Activated CD4-positive, alpha-beta T cell treated with anti-CD3 and anti-CD28 coated beads, Interleukin-2, amount 10 ng/mL, durations not matched to agents 24 days and 14 days (primary cell): ENCODE data around the gene TP63. TPM values are rescaled to one million over a fixed set of nuclear protein-coding genes. Genes with fewer than 3 reads are reported as not detected.

Experiments used
- DNase-seq: peaks from one replicate; pipeline ENCODE4 v3.0.0; 2022
- H3K27ac Mint-ChIP-seq: one replicate; pipeline ENCODE4 v1.8.0; 2022; ENCODE audit warnings: mild to moderate bottlenecking, mixed read lengths
- H3K27me3 Mint-ChIP-seq: one replicate; pipeline ENCODE4 v1.8.0; 2022; ENCODE audit warnings: mixed read lengths
- H3K36me3 Mint-ChIP-seq: one replicate; pipeline ENCODE4 v1.8.0; 2022; ENCODE audit warnings: low read depth, mild to moderate bottlenecking, mixed read lengths
- H3K4me1 Mint-ChIP-seq: one replicate; pipeline ENCODE4 v1.8.0; 2021; ENCODE audit warnings: mixed read lengths
- H3K4me3 Mint-ChIP-seq: one replicate; pipeline ENCODE4 v1.8.0; 2022; ENCODE audit warnings: mild to moderate bottlenecking, moderate library complexity, mixed read lengths
- H3K9me3 Mint-ChIP-seq: one replicate; pipeline ENCODE4 v1.8.0; 2021; ENCODE audit warnings: mixed read lengths
- intact Hi-C: fragments of 100-400 bp; cut with micrococcal nuclease; formaldehyde crosslinking; loops from one replicate; pipeline ENCODE4 v1.15.1; 2023
- total RNA-seq: library from RNA; stranded (reverse); gene quantifications from 2 replicates; pipeline ENCODE4 v1.2.3, GENCODE V29; 2022

The TP63 gene
- total RNA-seq, 1 donor from 2014 or later, result 0.98 TPM

DNA sequence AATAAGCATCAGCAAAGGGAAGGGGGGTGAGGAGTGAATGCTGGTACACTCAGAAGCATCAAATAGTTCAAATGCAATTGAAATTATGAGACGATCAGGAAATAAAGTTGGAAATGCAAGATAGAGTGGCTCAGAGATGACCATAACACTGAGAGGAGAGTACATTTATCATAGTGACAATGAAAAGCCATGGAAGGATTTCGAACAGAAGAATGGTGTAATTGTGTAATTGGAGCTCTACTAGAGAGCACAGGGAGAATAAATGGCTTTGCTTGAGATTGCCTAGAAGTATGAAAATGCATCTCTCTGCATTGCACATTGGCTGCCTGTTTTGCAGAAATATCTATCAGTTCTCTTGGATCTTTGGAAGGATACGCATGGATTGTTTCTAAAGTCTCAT, 163.3 kb downstream of the TP63 start:
- H3K27me3 Mint-ChIP-seq, result peaks cover 3% of the 10 kb centered on the region
- H3K9me3 Mint-ChIP-seq, result peaks cover 4% of the 10 kb centered on the region
- intact Hi-C loops, result no loop called here
- no peak overlapping the region for H3K4me3 Mint-ChIP-seq
- peaks cover 4% of the 10 kb centered on the region for H3K4me1 Mint-ChIP-seq
- no peaks in the 10 kb centered on the region for H3K36me3 Mint-ChIP-seq
- H3K27ac Mint-ChIP-seq, result no peak overlapping the region
- no peak for DNase-seq

- Mint-ChIP-seq H3K27me3 (peaks cover 3% of the 10 kb centered on the region), H3K36me3 (no peaks in the 10 kb centered on the region), H3K4me3 (no peak overlapping the region), H3K27ac (no peak overlapping the region), H3K9me3 (peaks cover 4% of the 10 kb centered on the region), H3K4me1 (no peaks in the 10 kb centered on the region)
- intact Hi-C loops, result no loop called here
- no peak for DNase-seq
Observed at GRCh38 chr3:189797103-189797750, 166.0 kb downstream of the TP63 start.

GRCh38 chr3:189799366-189799765, 168.2 kb downstream of the TP63 start:
- H3K27me3 Mint-ChIP-seq, result peaks cover under 1% of the 10 kb centered on the region
- intact Hi-C loops, result no loop called here

DNA sequence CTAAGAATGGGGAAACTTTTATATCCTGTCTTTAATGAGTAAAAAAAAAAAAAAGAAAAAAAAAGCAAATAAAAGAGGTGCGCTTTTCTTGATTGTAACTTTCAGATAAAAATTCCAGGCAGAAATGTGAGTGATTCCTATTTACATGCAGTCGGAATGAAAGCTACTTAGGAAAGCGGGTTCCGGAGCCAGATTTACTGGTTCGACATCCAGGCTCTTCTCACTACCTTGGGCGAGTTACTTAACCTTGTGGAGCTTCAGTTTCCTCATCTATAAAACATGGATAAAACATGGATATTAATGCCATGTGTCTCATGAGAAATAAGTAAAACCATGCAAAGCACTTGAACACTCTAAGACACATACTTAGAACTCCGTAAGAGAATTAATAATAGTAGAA, 169.2 kb downstream of the TP63 start:
- no peak for DNase-seq
- Mint-ChIP-seq H3K36me3 (no peaks in the 10 kb centered on the region), H3K27ac (no peak overlapping the region), H3K4me3 (no peak overlapping the region), H3K27me3 (no peaks in the 10 kb centered on the region), H3K4me1 (no peaks in the 10 kb centered on the region), H3K9me3 (no peaks in the 10 kb centered on the region)
- intact Hi-C loops, result no loop called here

More at GRCh38 chr3:189799366-189799765, 168.2 kb downstream of the TP63 start:
- no peak for DNase-seq
- Mint-ChIP-seq H3K9me3 (peaks cover 1% of the 10 kb centered on the region), H3K36me3 (no peaks in the 10 kb centered on the region), H3K4me3 (no peak overlapping the region), H3K27ac (no peak overlapping the region), H3K4me1 (no peaks in the 10 kb centered on the region)

GRCh38 chr3:189803254-189803653, 172.1 kb downstream of the TP63 start:
- no peaks in the 10 kb centered on the region for H3K9me3 Mint-ChIP-seq
- no peak for DNase-seq
- H3K36me3 Mint-ChIP-seq, result no peaks in the 10 kb centered on the region
- no peak overlapping the region for H3K4me3 Mint-ChIP-seq
- intact Hi-C loops, result no loop called here
- no peak overlapping the region for H3K27ac Mint-ChIP-seq
- no peaks in the 10 kb centered on the region for H3K4me1 Mint-ChIP-seq
- no peaks in the 10 kb centered on the region for H3K27me3 Mint-ChIP-seq

DNA sequence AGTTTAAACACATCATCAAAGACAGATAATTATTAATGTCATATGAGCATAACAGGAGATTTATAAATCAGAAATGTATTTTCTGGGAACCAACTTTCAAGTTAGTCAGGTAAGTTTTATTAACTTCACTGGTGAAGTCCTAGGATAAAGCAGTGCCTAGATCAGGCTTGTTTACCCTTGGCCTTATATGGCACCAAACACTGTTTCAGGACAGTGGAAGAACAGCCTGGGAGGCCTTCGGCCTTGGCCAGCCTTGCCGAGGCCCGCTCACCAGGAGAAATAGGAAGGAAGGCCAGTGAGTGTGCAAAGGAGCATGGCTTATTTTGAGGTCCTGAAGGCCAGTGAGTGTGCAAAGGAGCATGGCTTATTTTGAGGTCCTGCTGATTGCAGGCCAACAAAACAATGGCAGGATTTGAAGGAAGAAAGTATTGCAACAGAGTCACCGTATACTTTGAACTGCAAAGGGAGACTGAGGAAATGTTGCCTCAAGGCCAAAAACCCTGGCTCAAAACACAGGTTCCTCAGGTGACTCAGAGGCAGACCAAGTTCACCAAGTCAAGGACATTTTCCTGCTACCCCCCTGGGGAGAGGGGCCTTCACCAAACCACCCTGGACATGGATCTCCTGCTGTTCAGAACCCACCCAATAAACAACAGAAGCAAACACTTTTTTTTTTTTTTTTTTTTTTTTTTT, 174.3 kb downstream of the TP63 start:
- no peak overlapping the region for H3K4me3 Mint-ChIP-seq
- no peaks in the 10 kb centered on the region for H3K36me3 Mint-ChIP-seq
- intact Hi-C loops, result no loop called here
- no peaks in the 10 kb centered on the region for H3K4me1 Mint-ChIP-seq
- no peak overlapping the region for H3K27ac Mint-ChIP-seq
- no peak for DNase-seq
- no peaks in the 10 kb centered on the region for H3K9me3 Mint-ChIP-seq
- no peaks in the 10 kb centered on the region for H3K27me3 Mint-ChIP-seq

- no peaks in the 10 kb centered on the region for H3K36me3 Mint-ChIP-seq
- H3K4me3 Mint-ChIP-seq, result no peak overlapping the region
- no peaks in the 10 kb centered on the region for H3K4me1 Mint-ChIP-seq
- H3K27ac Mint-ChIP-seq, result no peak overlapping the region
- H3K27me3 Mint-ChIP-seq, result no peaks in the 10 kb centered on the region
- no peaks in the 10 kb centered on the region for H3K9me3 Mint-ChIP-seq
- DNase-seq, result no peak
- intact Hi-C loops, result no loop called here
Observed at GRCh38 chr3:189806171-189806951, 175.2 kb downstream of the TP63 start.

DNA sequence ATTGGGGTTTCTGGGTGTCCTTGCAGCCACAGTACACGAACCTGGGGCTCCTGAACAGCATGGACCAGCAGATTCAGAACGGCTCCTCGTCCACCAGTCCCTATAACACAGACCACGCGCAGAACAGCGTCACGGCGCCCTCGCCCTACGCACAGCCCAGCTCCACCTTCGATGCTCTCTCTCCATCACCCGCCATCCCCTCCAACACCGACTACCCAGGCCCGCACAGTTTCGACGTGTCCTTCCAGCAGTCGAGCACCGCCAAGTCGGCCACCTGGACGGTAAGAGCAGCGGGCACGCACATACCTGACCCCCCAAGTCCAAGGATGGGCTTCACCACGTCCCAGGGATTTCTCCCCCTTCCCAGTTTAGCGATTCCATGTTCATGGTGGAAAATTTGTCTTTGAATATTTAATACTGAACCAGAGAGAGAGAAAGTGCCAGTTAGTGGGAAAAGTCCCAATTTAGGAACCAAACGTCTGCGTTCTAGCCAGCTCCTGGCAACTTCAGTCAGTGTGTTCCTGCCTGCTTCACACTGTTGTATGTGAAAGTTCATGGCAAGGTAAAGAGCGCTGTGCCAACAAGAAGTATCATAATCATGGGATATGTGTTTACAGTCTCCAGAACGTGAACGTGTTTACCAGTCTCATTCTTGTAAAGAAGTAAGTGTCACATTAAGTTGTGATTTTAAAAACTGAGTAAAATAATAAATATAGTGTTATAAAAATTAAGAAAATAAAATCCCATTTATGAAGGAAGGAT, 177.2 kb downstream of the TP63 start:
- Mint-ChIP-seq H3K4me3 (no peak overlapping the region), H3K9me3 (no peaks in the 10 kb centered on the region), H3K36me3 (no peaks in the 10 kb centered on the region), H3K27me3 (no peaks in the 10 kb centered on the region), H3K4me1 (no peaks in the 10 kb centered on the region), H3K27ac (no peak overlapping the region)
- no peak for DNase-seq
- intact Hi-C loops, result no loop called here

DNA sequence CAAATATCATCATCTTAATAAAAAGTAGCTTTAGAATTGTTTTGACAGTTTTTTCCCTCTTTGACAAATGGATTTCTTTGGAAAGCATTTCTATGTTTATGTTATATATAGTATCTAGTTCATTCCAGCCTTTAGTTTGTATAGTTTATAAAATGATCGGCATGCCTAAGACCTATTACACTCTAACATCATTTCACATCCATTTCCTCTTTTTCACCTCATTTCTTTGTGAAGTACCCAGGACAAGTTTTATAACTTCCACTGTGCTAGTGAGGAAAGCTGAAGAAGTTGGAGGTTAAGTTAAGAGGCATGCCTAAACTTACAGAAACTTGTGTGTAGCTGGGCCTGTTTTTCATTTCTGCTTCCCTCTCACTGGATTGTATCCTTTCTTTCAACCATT, 178.4 kb downstream of the TP63 start:
- Mint-ChIP-seq H3K27ac (no peak overlapping the region), H3K4me3 (no peak overlapping the region), H3K27me3 (no peaks in the 10 kb centered on the region), H3K36me3 (no peaks in the 10 kb centered on the region), H3K4me1 (no peaks in the 10 kb centered on the region), H3K9me3 (no peaks in the 10 kb centered on the region)
- intact Hi-C loops, result no loop called here
- no peak for DNase-seq

DNA sequence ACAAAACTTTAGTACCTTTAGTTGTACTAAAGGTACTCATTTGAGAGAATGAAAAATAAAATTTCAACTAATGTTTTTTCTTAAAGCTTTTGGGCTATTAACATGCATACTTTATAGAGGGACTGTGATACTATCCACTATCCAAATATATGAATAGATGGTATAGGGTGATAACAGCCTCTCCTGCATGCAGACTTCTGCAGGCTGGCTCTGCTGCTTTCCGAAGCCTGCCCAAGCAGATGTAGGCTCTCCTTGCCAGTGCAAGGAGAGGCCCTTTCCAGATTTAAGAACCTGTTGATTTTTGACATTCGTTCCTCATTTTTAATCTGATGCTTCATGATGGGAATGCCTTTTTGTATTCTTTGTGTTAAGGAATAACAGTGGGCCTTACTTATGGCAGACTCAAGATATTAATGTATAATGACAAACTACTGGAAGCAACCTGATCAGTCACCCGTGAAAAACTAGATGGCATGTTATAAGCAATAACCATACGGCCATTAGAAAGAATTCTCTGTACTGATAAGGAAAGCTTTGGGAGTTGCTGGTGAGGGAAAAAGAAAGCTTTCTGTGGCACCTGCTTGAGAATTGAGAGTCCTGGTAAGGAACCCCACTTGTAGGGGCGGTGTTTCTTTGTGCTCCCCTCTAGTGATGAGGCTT, 181.7 kb downstream of the TP63 start:
- Mint-ChIP-seq H3K4me3 (no peak overlapping the region), H3K36me3 (no peaks in the 10 kb centered on the region), H3K27ac (no peak overlapping the region), H3K27me3 (peaks cover 3% of the 10 kb centered on the region), H3K9me3 (no peaks in the 10 kb centered on the region), H3K4me1 (no peaks in the 10 kb centered on the region)
- intact Hi-C loops, result no loop called here
- DNase-seq, result no peak

DNA sequence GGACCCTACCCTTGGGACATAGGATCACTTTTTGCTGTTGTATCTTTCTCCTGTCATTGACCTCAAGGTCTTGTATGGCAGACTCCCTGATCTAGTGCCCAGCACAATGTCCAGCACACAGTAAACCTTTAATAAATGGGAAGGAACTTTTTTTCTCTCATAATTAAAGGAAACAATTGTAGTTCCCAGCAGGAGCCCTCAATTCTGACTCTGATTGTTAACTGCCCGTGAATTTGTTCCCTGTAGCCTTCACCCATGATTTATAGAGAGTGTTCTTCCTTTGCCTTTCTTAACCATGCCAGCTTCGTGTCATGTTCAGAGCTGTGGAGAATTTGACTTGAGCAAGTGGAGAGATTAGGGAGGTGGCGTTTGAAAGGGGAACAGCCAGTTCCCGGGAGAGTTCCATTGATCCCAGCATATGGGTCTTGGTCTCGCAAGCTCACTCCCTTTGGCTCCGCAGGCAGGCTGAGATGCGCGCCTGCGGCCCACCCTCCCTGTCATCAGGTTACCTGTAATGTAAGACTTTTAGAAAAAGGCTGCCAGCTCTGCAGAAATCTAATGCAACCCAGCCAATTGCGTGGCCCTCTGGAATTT, 182.6 kb downstream of the TP63 start:
- Mint-ChIP-seq H3K36me3 (no peaks in the 10 kb centered on the region), H3K4me1 (no peaks in the 10 kb centered on the region), H3K4me3 (no peak overlapping the region), H3K27ac (no peak overlapping the region), H3K9me3 (no peaks in the 10 kb centered on the region), H3K27me3 (peaks cover 3% of the 10 kb centered on the region)
- no peak for DNase-seq
- intact Hi-C loops, result no loop called here

- H3K27me3 Mint-ChIP-seq, result peaks cover 1% of the 10 kb centered on the region
- no peak overlapping the region for H3K27ac Mint-ChIP-seq
- H3K36me3 Mint-ChIP-seq, result no peaks in the 10 kb centered on the region
- H3K4me1 Mint-ChIP-seq, result no peaks in the 10 kb centered on the region
- no peak overlapping the region for H3K4me3 Mint-ChIP-seq
- H3K9me3 Mint-ChIP-seq, result no peaks in the 10 kb centered on the region
- intact Hi-C loops, result no loop called here
- DNase-seq, result no peak
Observed at GRCh38 chr3:189820365-189820720, 189.2 kb downstream of the TP63 start.

- intact Hi-C loops, result no loop called here
Observed at GRCh38 chr3:189821262-189821661, 190.1 kb downstream of the TP63 start.

More at GRCh38 chr3:189821262-189821661, 190.1 kb downstream of the TP63 start:
- no peaks in the 10 kb centered on the region for H3K4me1 Mint-ChIP-seq
- DNase-seq, result no peak
- H3K9me3 Mint-ChIP-seq, result no peaks in the 10 kb centered on the region
- H3K36me3 Mint-ChIP-seq, result no peaks in the 10 kb centered on the region
- no peak overlapping the region for H3K27ac Mint-ChIP-seq
- no peak overlapping the region for H3K4me3 Mint-ChIP-seq
- H3K27me3 Mint-ChIP-seq, result peaks cover 1% of the 10 kb centered on the region
